MM.1S (cell line): Measurements from ENCODE around the gene SLC8A1.

Experiments
- DNase-seq: peaks from one replicate; pipeline ENCODE4 v3.0.0-alpha.2; 2015
- H2AFZ ChIP-seq: fragments of 300-600 bp; sonication (generic); 2 replicates; pipeline ENCODE4 v1.6.0; 2016; ENCODE audit warnings: antibody characterized with exemption, low read length
- H3F3A ChIP-seq: fragments of 300-600 bp; sonication (generic); 2 replicates; pipeline ENCODE4 v1.6.1; 2016; ENCODE audit warnings: mild to moderate bottlenecking, antibody characterized with exemption, low read length, moderate library complexity, mixed read lengths; ENCODE audit not compliant: insufficient read depth
- H3K27ac ChIP-seq: fragments of 300-600 bp; sonication (generic); 2 replicates; pipeline ENCODE4 v1.5.1; 2016; ENCODE audit warnings: mild to moderate bottlenecking, low read length
- H3K27me3 ChIP-seq: fragments of 300-600 bp; sonication (generic); replicated peaks from 2 replicates; pipeline ENCODE4 v1.6.0; 2016; ENCODE audit warnings: low read length; ENCODE audit not compliant: insufficient read depth
- H3K36me3 ChIP-seq: fragments of 300-600 bp; sonication (generic); replicated peaks from 2 replicates; pipeline ENCODE4 v1.6.1; 2016; ENCODE audit warnings: mild to moderate bottlenecking, low read length, mixed read lengths; ENCODE audit not compliant: insufficient read depth
- H3K4me1 ChIP-seq: fragments of 300-600 bp; sonication (generic); 2 replicates; pipeline ENCODE4 v1.6.1; 2016; ENCODE audit warnings: low read length, mixed read lengths
- H3K4me2 ChIP-seq: fragments of 300-600 bp; sonication (generic); 2 replicates; pipeline ENCODE4 v1.6.0; 2016; ENCODE audit warnings: low read depth, low read length
- H3K4me3 ChIP-seq: fragments of 300-600 bp; sonication (generic); 2 replicates; pipeline ENCODE4 v1.5.1; 2016; ENCODE audit warnings: low read length, mixed read lengths
- H3K79me2 ChIP-seq: fragments of 300-600 bp; sonication (generic); 2 replicates; pipeline ENCODE4 v1.6.1; 2016; ENCODE audit warnings: mixed run types, low read length, mixed read lengths
- H3K9ac ChIP-seq: fragments of 300-600 bp; sonication (generic); 2 replicates; pipeline ENCODE4 v1.6.1; 2016; ENCODE audit warnings: low read length, mixed read lengths
- H3K9me2 ChIP-seq: fragments of 300-600 bp; sonication (generic); replicated peaks from 2 replicates; pipeline ENCODE4 v1.6.1; 2016; ENCODE audit warnings: mild to moderate bottlenecking, low read length, mixed read lengths; ENCODE audit not compliant: insufficient read depth
- H3K9me3 ChIP-seq: fragments of 300-600 bp; sonication (generic); replicated peaks from 2 replicates; pipeline ENCODE4 v1.6.1; 2016; ENCODE audit warnings: mild to moderate bottlenecking, low read length, mixed read lengths; ENCODE audit not compliant: insufficient read depth
- H4K20me1 ChIP-seq: fragments of 300-600 bp; sonication (generic); 2 replicates; pipeline ENCODE4 v1.6.1; 2016; ENCODE audit warnings: mild to moderate bottlenecking, low read length, moderate library complexity, mixed read lengths; ENCODE audit not compliant: insufficient read depth
- EZH2 ChIP-seq: fragments of 300-600 bp; sonication (generic); optimal IDR thresholded peaks from 2 replicates; pipeline ENCODE3; 2017; ENCODE audit warnings: low read depth, mild to moderate bottlenecking, antibody characterized with exemption, low read length, mixed read lengths
- EZH2phosphoT487 ChIP-seq: fragments of 300-600 bp; sonication (generic); IDR thresholded peaks from 2 replicates; pipeline ENCODE4 v1.6.1; 2018; ENCODE audit warnings: antibody characterized with exemption, low read length
- TF ChIP-seq, protein P1 (sequence below): fragments of 300-600 bp; sonication (generic); IDR thresholded peaks from 2 replicates; pipeline ENCODE4 v1.5.1; 2016; ENCODE audit warnings: antibody characterized with exemption, low read length, mixed read lengths

Gene SLC8A1

DNA sequence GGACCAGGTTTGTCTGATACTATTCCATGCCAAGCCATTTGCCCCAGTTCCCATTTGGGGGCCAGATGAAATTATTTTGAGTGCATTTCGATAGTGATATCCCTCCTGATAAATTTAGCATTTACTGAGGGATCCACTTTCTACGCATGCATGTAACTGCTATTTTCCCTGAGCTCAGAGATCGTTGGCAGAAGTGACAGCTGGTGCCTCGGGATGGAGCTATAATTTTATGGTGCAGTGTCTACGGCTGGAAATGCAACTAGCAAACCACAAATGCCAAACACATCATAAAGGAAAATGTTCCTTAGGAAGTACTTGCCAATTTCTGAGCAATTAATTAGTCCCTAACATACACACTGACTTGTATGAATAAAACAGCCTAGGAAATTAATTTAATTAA is 254.8 kb downstream of the SLC8A1 start:
- Histone ChIP-seq H3K4me3 (no peak overlapping the region), H3K9me3 (no peaks in the 10 kb centered on the region), H3K9ac (no peak overlapping the region), H2AFZ (no peak overlapping the region), H3K79me2 (no peaks in the 10 kb centered on the region), H3K4me1 (no peaks in the 10 kb centered on the region), H3K9me2 (no peaks in the 10 kb centered on the region), H3K4me2 (no peak overlapping the region), H3K27me3 (no peaks in the 10 kb centered on the region), H3K27ac (no peak overlapping the region), H4K20me1 (no peaks in the 10 kb centered on the region), H3K36me3 (no peaks in the 10 kb centered on the region), H3F3A (no peaks in the 10 kb centered on the region)
- no peak for DNase-seq
- no peak for TF ChIP-seq EZH2phosphoT487

DNA sequence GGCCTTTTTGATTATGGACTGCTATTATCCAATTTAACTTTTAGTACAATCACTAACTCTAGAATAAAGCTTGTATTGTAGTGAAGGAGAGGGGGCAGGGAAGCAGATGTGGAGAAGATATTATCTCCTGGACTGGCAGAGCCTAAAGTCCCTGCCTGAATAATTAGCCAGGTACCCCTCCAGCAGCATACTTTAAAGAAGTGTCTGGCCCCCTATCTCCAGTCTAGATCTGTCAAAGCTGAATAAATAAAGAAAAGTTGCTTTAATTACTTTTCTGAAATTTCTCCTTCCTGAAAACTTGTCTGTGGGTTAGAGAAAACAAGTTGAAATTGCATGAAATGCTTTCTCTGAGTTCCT is 258.2 kb downstream of the SLC8A1 start:
- H3K9me2 ChIP-seq = no peaks in the 10 kb centered on the region
- no peaks in the 10 kb centered on the region for H3K4me1 ChIP-seq
- no peaks in the 10 kb centered on the region for H4K20me1 ChIP-seq
- H3F3A ChIP-seq = no peaks in the 10 kb centered on the region
- TF ChIP-seq, protein P1, sequence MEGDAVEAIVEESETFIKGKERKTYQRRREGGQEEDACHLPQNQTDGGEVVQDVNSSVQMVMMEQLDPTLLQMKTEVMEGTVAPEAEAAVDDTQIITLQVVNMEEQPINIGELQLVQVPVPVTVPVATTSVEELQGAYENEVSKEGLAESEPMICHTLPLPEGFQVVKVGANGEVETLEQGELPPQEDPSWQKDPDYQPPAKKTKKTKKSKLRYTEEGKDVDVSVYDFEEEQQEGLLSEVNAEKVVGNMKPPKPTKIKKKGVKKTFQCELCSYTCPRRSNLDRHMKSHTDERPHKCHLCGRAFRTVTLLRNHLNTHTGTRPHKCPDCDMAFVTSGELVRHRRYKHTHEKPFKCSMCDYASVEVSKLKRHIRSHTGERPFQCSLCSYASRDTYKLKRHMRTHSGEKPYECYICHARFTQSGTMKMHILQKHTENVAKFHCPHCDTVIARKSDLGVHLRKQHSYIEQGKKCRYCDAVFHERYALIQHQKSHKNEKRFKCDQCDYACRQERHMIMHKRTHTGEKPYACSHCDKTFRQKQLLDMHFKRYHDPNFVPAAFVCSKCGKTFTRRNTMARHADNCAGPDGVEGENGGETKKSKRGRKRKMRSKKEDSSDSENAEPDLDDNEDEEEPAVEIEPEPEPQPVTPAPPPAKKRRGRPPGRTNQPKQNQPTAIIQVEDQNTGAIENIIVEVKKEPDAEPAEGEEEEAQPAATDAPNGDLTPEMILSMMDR = no peak
- TF ChIP-seq EZH2 = no peak
- TF ChIP-seq EZH2phosphoT487 = no peak
- H3K36me3 ChIP-seq = no peaks in the 10 kb centered on the region
- no peak overlapping the region for H3K27ac ChIP-seq
- H3K4me3 ChIP-seq = no peak overlapping the region
- no peak overlapping the region for H2AFZ ChIP-seq
- no peak overlapping the region for H3K4me2 ChIP-seq
- H3K27me3 ChIP-seq = no peaks in the 10 kb centered on the region
- H3K79me2 ChIP-seq = no peaks in the 10 kb centered on the region
- H3K9me3 ChIP-seq = no peaks in the 10 kb centered on the region
- H3K9ac ChIP-seq = no peak overlapping the region
- DNase-seq = no peak

DNA sequence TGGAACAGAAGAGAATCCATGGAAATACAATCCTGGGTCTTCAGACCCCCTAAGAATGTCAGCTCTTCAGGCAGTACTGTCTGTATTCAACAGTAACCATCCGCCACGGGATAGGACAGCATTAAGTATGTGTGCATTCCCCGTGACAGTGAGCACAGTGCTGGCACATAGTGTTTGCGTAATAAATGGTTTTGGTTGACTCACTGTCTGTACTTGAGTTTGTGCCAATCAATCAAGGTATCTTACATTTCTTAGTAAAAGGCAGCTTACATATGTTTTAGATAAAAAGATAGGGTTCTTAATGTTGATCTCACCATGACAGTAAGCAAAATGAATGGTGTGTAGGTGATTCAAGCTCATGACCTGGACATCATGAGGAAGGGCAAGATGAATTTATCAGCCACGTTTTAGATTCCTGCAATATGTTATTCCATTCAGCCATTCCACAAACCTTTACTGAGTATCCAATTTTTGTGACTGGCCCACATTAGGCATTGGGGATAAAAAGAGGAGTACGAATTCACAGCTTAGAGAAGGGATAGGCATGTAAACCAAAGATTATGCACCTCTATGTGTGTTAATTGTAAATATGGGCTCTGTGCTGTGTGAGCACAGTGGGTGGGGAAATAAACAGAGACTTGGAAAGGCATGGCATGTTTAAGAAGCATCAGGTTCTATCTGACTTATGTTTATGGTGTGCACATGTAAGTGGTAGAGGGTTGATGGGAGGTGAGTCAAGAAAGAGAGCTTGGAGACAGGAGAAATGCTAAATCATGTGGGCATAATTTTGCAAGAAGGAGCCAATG is 258.8 kb downstream of the SLC8A1 start:
- Histone ChIP-seq H2AFZ (no peak overlapping the region), H3K4me2 (no peak overlapping the region), H3K9me3 (no peaks in the 10 kb centered on the region), H3K79me2 (no peaks in the 10 kb centered on the region), H3K9me2 (no peaks in the 10 kb centered on the region), H3K9ac (no peak overlapping the region), H3K4me3 (no peak overlapping the region), H3K27ac (no peak overlapping the region), H3F3A (no peaks in the 10 kb centered on the region), H4K20me1 (no peaks in the 10 kb centered on the region), H3K4me1 (no peaks in the 10 kb centered on the region), H3K36me3 (no peaks in the 10 kb centered on the region), H3K27me3 (no peaks in the 10 kb centered on the region)
- TF ChIP-seq EZH2phosphoT487 (no peak), EZH2 (no peak)
- TF ChIP-seq, protein P1 = no peak
- DNase-seq = no peak

DNA sequence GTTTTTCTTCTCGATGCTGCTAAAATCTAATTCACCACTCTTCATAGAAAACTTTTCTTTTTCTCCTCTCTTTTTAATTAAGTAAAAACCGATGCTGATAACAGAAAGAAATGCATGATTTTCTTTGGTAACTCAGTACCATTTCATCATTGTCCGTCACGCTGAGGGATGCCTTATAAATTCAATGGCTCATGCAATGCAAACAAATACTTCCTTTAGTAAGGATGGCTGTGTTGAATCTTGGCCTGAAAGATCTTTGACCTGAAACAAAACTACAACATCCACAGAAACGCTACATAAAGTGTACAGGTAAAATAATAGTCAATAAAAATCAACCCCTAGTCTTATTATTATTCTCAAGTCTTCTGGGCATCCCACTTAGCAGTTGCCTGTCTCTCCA is 261.4 kb downstream of the SLC8A1 start:
- Histone ChIP-seq H2AFZ (no peak overlapping the region), H3F3A (no peaks in the 10 kb centered on the region), H3K4me2 (no peak overlapping the region), H3K4me3 (no peak overlapping the region), H3K36me3 (no peaks in the 10 kb centered on the region), H3K27ac (no peak overlapping the region), H3K9me3 (no peaks in the 10 kb centered on the region), H3K27me3 (no peaks in the 10 kb centered on the region), H3K79me2 (no peaks in the 10 kb centered on the region), H3K9me2 (no peaks in the 10 kb centered on the region), H4K20me1 (no peaks in the 10 kb centered on the region), H3K9ac (no peak overlapping the region), H3K4me1 (no peaks in the 10 kb centered on the region)
- TF ChIP-seq EZH2 (no peak), EZH2phosphoT487 (no peak)
- TF ChIP-seq, protein P1 = no peak
- DNase-seq = no peak
